ENCODE data around the gene RAB35. TPM values are rescaled to one million over a fixed set of nuclear protein-coding genes. Genes with fewer than 3 reads are reported as not detected.

Gene RAB35
- total and polyA plus RNA-seq, 2 of the 4 experiments (the other 2 are of a cell fraction): 32.6 to 49.6 TPM

DNA sequence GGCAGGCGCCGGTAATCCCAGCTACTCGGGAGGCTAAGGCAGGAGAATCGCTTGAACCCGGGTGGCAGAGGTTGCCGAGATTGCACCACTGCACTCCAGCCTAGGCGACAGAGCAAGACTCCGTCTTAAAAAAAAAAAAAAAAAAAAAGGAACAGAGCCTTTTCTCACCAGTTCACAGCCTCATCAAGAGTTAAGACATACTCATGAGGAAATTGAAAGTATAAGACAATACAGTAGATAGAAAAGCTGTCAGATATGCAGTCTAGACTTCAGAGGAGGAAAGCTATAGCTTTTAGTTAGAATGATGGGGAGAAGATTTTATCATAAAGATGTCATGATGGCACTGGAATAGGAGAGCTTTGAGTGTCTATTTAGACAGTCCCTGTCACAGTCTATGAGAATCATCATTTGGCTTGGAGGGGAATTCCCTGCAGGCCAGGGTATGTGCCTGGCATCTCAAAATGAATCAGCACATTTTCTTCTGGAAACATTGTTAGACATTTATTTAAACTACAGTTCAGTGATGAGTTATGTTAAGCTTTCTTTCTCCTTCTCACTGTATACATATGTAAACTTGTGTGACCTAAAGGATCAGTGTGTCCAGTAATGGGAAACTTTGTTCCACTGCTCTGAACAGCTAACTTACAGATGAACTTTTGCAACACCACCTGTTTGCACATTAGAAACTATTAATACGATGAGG is 2.9 kb upstream of the RAB35 start:
- DNase-seq (peak; percentile 90), ATAC-seq (ENCODE audit: low read depth) (peak; percentile 16)
- Histone ChIP-seq H3K27me3 (ENCODE audit: control insufficient read depth, insufficient read depth, low read length) (no peaks in the 10 kb centered on the region), H3K4me3 (ENCODE audit: insufficient read depth, low read depth, low read length) (no peak overlapping the region), H3K79me1 (ENCODE audit: low read depth in 1 of 2, low read length in 2 of 2) (peaks cover 19 to 53% of the 10 kb centered on the region in 2 experiments), H3K9ac (ENCODE audit: low read depth, low read length) (no peak overlapping the region), H4K20me1 (ENCODE audit: insufficient read depth, low read length) (peaks cover 32% of the 10 kb centered on the region), H3K36me3 (ENCODE audit: control insufficient read depth, insufficient read depth, low read length) (peaks cover 3% of the 10 kb centered on the region; the same call in 1 of the 2 replicates), H3K4me2 (ENCODE audit: low read depth, low read length) (no peak overlapping the region), H3K27ac (ENCODE audit: insufficient read depth, low read length) (peak overlapping the region; percentile 62; the same call in 1 of the 2 replicates), H2BK5ac (ENCODE audit: low read depth, low read length, poor library complexity, severe bottlenecking) (peak overlapping the region; percentile 93), H3K4ac (ENCODE audit: low read depth, low read length) (no peak overlapping the region), H2AK5ac (ENCODE audit: low read depth, low read length) (no peak overlapping the region), H2BK120ac (ENCODE audit: low read depth, low read length) (no peak overlapping the region), H2AK9ac (replicated peaks; ENCODE audit: low read depth, low read length, poor library complexity) (no peak overlapping the region), H4K8ac (ENCODE audit: low read depth in 2 of 2, low read length in 2 of 2) (no peak overlapping the region), H3K23ac (ENCODE audit: low read depth, low read length) (no peak overlapping the region), H2BK20ac (ENCODE audit: low read depth, low read length) (no peak overlapping the region), H4K91ac (ENCODE audit: insufficient read depth, low read depth, low read length) (no peak overlapping the region), H3K4me1 (ENCODE audit: control insufficient read depth, insufficient read depth, low read length) (peaks cover 23% of the 10 kb centered on the region), H3K14ac (replicated peaks; ENCODE audit: low read depth, low read length) (no peak overlapping the region), H3K9me3 (ENCODE audit: control insufficient read depth, insufficient read depth, low read length) (no peaks in the 10 kb centered on the region), H3K56ac (ENCODE audit: extremely low read depth, insufficient read depth, low read length) (no peak overlapping the region), H2BK15ac (ENCODE audit: low read depth, low read length) (no peak overlapping the region), H3K9me1 (ENCODE audit: insufficient read depth, low read length) (peaks cover 32% of the 10 kb centered on the region), H3K18ac (ENCODE audit: low read depth, low read length) (no peak overlapping the region), H2AFZ (replicated peaks; ENCODE audit: low read length, poor library complexity) (no peak overlapping the region), H4K5ac (ENCODE audit: low read depth, low read length) (no peak overlapping the region)
- intact Hi-C loops (cut with micrococcal nuclease): no loop called here
- in situ Hi-C loops (cut with MboI; ENCODE audit: low sequenced_read_pairs): loop anchor here (25.0 kb wide), 1 partner anchor 1757 kb away; the partner anchor contains the start of gene TAOK3
- BruUV-seq (replicated peaks): no TSS peak
- ChIA-PET CTCF (interaction anchor here (0.9 to 1.0 kb wide), 2 partner anchors 32 to 82 kb away, joined by 3 to 6 read pairs; partner anchors contain the start of gene RPLP0), POLR2A (ENCODE audit: unreplicated experiment) (no interaction called here)
- dilution Hi-C loops (cut with HindIII; ENCODE audit: low sequenced_read_pairs, unreplicated experiment): no loop called here
- TF ChIP-seq MAFK (IDR thresholded peaks at IDR 0.05; ENCODE audit: low read depth, low read length) (peak; percentile 81), BHLHE40 (IDR thresholded peaks at IDR 0.05; ENCODE audit: low read depth, low read length) (no peak), RFX5 (IDR thresholded peaks at IDR 0.05; ENCODE audit: low read depth, low read length) (no peak), NFE2L2 (IDR thresholded peaks at IDR 0.05; ENCODE audit: low read depth, low read length) (peak; percentile 93), FOS (IDR thresholded peaks at IDR 0.05; ENCODE audit: low read depth, low read length) (peak; percentile 31; the same call in 1 of the 2 replicates), POLR2A (IDR thresholded peaks at IDR 0.05; ENCODE audit: low read depth, low read length) (no peak), ELK1 (IDR thresholded peaks at IDR 0.05; ENCODE audit: borderline replicate concordance, low read depth, low read length) (no peak), RCOR1 (IDR thresholded peaks at IDR 0.05; ENCODE audit: insufficient replicate concordance, low read length) (no peak), CEBPB (IDR thresholded peaks at IDR 0.05; ENCODE audit: low read depth, low read length) (peak; percentile 62), MAZ (IDR thresholded peaks at IDR 0.05; ENCODE audit: borderline replicate concordance, low read depth, low read length) (no peak)
- TF ChIP-seq, protein P1, sequence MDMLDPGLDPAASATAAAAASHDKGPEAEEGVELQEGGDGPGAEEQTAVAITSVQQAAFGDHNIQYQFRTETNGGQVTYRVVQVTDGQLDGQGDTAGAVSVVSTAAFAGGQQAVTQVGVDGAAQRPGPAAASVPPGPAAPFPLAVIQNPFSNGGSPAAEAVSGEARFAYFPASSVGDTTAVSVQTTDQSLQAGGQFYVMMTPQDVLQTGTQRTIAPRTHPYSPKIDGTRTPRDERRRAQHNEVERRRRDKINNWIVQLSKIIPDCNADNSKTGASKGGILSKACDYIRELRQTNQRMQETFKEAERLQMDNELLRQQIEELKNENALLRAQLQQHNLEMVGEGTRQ (IDR thresholded peaks at IDR 0.05; ENCODE audit: low read depth, low read length): no peak
- TF ChIP-seq, protein P2, sequence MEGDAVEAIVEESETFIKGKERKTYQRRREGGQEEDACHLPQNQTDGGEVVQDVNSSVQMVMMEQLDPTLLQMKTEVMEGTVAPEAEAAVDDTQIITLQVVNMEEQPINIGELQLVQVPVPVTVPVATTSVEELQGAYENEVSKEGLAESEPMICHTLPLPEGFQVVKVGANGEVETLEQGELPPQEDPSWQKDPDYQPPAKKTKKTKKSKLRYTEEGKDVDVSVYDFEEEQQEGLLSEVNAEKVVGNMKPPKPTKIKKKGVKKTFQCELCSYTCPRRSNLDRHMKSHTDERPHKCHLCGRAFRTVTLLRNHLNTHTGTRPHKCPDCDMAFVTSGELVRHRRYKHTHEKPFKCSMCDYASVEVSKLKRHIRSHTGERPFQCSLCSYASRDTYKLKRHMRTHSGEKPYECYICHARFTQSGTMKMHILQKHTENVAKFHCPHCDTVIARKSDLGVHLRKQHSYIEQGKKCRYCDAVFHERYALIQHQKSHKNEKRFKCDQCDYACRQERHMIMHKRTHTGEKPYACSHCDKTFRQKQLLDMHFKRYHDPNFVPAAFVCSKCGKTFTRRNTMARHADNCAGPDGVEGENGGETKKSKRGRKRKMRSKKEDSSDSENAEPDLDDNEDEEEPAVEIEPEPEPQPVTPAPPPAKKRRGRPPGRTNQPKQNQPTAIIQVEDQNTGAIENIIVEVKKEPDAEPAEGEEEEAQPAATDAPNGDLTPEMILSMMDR (conservative IDR thresholded peaks at IDR 0.05; ENCODE audit: low read depth, low read length): no peak
- 94% methylated on average over 5 of the region's 9 CpGs; no CpG with 5 or more reads in 1 of the 2 experiments for WGBS, 2 experiments (ENCODE audit: extremely low coverage in 2 of 2, insufficient read length in 1 of 2)

Data from IMR-90 (cell line).